ENCODE data around the gene SARNP.

GRCh38 chr12:55842681-55843429 is 25.3 kb upstream of the SARNP start, which contains the start of gene MMP19:
- TF ChIP-seq RCOR1 (IDR thresholded peaks at IDR 0.05; ENCODE audit: low read depth, low read length), result no peak
- no peak for TF ChIP-seq RAD21 (conservative IDR thresholded peaks at IDR 0.05 in 1 of 2, IDR thresholded peaks at IDR 0.05 in 1 of 2)
- TF ChIP-seq RFX5 (IDR thresholded peaks at IDR 0.05), result no peak
